Suprapubic skin (tissue), 4 donors: ENCODE measurements around the gene SYT2. TPM values are rescaled to one million over a fixed set of nuclear protein-coding genes. Genes with fewer than 3 reads are reported as not detected.

Experiments
- DNase-seq, 2 donors: peaks; one replicate each; pipeline ENCODE4 v3.0.0-alpha.2; 2019; ENCODE audit warnings: low spot score in 2 of 2
- H3K27ac ChIP-seq: fragments of 200-600 bp; sonication (generic); one replicate; pipeline ENCODE4 v1.5.1; 2019
- H3K27me3 ChIP-seq: fragments of 200-600 bp; sonication (generic); one replicate; pipeline ENCODE4 v1.5.1; 2019
- H3K36me3 ChIP-seq: fragments of 200-600 bp; sonication (generic); one replicate; pipeline ENCODE4 v1.5.1; 2019
- H3K4me1 ChIP-seq: fragments of 200-600 bp; sonication (generic); one replicate; pipeline ENCODE4 v1.5.1; 2019
- H3K4me3 ChIP-seq: fragments of 200-600 bp; sonication (generic); one replicate; pipeline ENCODE4 v1.5.1; 2019; ENCODE audit warnings: mild to moderate bottlenecking
- H3K9me3 ChIP-seq: fragments of 200-600 bp; sonication (generic); one replicate; pipeline ENCODE4 v1.5.1; 2019
- EP300 ChIP-seq: sonication (generic); formaldehyde crosslinking; IDR thresholded peaks from one replicate; pipeline ENCODE4 v1.6.1; 2017; ENCODE audit warnings: antibody characterized with exemption
- POLR2A ChIP-seq, 2 donors: fragments of 450-650 bp; IDR thresholded peaks; one replicate each; pipeline ENCODE4 v1.6.1; 2017; ENCODE audit warnings: antibody characterized with exemption in 2 of 2, mild to moderate bottlenecking in 2 of 2, moderate library complexity in 2 of 2
- POLR2AphosphoS5 ChIP-seq, 3 donors: sonication (generic); formaldehyde crosslinking; IDR thresholded peaks; one replicate each; pipeline ENCODE4 v1.6.1; 2017; ENCODE audit warnings: antibody characterized with exemption in 3 of 3
- WGBS: methylation state at CpG from one replicate; pipeline ENCODE4 v1.1.5; 2018; 5-methylcytosine and 5-hydroxymethylcytosine counted together
- total RNA-seq, 4 donors: library from RNA; depleted of rRNA; stranded (reverse); fragments of >200 nt; gene quantifications; one replicate each; pipeline ENCODE4 v1.1.0, GENCODE V29; 2016
- TF ChIP-seq, protein P1 (sequence below), 2 donors: fragments of 200-600 bp in 1 of 2; fragments of 450-650 bp in 1 of 2; sonication (generic) in 1 of 2; IDR thresholded peaks; one replicate each; pipeline ENCODE4 v1.5.1; 2016 to 2019; ENCODE audit warnings: antibody characterized with exemption in 2 of 2, mild to moderate bottlenecking in 1 of 2, moderate library complexity in 1 of 2

SYT2 gene
- total RNA-seq, 4 donors from 2014 or later = 0.11 TPM; not detected in 3

DNA sequence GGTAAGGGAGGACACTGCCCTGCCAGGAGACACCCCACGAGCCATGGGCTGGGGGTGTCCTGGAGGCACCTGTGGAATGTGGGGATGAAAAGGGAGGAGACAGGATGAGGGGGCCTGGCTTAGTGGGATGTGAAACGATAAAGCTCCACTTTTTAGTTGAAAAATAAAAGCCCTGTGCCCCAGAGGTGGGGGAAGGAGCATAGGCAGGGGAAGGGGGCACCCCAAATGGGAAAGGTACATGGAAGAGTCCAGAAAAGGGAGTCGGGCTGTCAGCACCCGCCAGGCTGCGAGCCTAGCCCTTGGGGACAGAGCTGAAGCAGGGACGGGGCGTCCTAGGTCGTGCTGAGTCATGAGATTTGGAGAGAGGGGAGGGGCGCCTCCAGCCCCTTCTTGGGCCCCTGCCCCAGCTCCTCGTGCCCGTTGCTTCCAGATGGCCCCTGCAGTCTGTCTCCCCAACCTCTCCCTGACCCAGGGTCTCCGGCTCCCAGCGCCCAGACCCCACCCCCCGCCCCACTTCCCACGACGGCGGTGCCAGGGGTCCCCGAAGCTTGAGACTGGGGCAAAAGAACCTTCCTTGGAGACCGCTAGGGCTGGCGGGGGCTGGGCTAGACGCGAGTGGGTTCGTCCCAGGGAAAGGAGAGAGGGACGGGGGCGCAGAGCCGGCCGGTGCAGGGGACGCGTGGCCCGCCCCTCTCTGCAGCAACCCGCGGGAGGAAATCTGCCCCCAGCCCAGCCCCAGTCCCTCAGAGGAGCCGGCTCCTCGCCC, 795 bp downstream of the SYT2 start:
- H3K36me3 ChIP-seq = no peaks in the 10 kb centered on the region
- H3K27ac ChIP-seq = no peak overlapping the region
- peaks cover 18% of the 10 kb centered on the region for H3K4me1 ChIP-seq
- 2% methylated on average over 24 of the region's 34 CpGs for WGBS
- H3K4me3 ChIP-seq = peak overlapping the region; percentile 46
- peaks cover 71% of the 10 kb centered on the region for H3K27me3 ChIP-seq
- peak in 1 of 2 donors; percentile 35 for DNase-seq
- H3K9me3 ChIP-seq = no peaks in the 10 kb centered on the region
- TF ChIP-seq, protein P1, sequence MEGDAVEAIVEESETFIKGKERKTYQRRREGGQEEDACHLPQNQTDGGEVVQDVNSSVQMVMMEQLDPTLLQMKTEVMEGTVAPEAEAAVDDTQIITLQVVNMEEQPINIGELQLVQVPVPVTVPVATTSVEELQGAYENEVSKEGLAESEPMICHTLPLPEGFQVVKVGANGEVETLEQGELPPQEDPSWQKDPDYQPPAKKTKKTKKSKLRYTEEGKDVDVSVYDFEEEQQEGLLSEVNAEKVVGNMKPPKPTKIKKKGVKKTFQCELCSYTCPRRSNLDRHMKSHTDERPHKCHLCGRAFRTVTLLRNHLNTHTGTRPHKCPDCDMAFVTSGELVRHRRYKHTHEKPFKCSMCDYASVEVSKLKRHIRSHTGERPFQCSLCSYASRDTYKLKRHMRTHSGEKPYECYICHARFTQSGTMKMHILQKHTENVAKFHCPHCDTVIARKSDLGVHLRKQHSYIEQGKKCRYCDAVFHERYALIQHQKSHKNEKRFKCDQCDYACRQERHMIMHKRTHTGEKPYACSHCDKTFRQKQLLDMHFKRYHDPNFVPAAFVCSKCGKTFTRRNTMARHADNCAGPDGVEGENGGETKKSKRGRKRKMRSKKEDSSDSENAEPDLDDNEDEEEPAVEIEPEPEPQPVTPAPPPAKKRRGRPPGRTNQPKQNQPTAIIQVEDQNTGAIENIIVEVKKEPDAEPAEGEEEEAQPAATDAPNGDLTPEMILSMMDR (IDR thresholded peaks at IDR 0.05) = no peak
- TF ChIP-seq POLR2A (IDR thresholded peaks at IDR 0.05) = no peak

DNA sequence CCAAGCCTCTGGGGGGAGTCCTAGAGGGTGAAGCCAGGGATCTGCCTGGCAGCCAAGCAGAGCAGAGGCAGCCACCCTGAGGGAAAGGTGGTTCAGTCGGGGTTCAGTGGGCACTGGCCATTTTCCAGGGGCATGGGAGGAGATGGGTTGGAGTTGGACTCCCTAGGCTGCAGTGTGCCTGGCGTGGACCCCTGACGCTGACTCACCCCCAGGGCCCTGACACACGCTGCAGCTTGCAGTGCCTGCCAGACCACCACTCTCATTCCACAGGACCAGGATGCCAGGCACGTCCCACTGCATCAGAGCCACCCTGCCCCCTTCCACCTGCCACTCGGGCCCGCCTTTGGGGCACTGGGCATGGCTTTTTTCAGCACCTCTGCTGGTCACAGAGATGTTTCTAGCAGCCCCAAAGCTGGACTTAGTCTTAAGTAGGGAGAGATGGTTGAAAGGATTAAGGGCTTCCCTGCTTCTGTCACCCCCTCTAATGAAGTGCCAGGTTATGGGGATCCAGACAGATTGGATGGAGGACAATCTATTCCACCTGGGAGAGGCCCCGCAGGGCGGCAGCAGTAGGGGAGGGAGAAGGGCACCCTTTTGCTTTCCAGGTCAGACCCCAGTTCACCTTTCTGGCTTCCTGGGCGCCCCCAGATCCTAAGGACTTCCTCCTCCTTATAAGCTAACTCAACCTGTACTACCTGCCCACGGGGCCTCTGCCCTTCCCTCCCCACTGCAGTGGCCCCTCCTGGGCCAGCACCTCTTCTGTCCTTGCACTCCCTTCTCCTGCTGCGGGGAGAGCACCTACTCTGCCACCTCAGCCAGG, 1.6 kb downstream of the SYT2 start:
- Histone ChIP-seq H3K27me3 (peaks cover 76% of the 10 kb centered on the region), H3K4me1 (peaks cover 18% of the 10 kb centered on the region), H3K27ac (no peak overlapping the region), H3K4me3 (no peak overlapping the region), H3K9me3 (no peaks in the 10 kb centered on the region), H3K36me3 (no peaks in the 10 kb centered on the region)
- TF ChIP-seq EP300 (no peak), POLR2AphosphoS5 (IDR thresholded peaks at IDR 0.05) (no peak), POLR2A (IDR thresholded peaks at IDR 0.05) (no peak)
- TF ChIP-seq, protein P1 (IDR thresholded peaks at IDR 0.05) = no peak
- WGBS = 51% methylated on average over 7 of the region's 12 CpGs
- DNase-seq = peak in 1 of 2 donors; percentile 41

DNA sequence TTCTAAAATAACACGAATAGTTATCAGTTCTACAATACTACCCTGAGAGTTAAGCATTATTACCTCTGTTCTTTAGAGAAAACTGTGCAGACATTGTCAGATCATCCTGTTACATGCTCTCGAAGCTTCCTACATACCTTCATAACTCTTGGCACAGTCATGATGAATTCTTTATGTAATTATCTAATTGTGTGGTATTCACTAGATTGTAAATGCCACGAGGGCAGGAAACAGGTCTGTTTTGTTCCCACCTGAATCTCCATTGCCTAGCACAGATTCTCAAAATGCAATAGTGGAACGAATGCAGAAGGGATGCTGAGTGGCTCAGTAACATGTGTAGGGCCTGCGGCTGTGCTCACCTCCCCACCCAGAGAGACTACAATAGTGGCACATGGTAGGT, 3.4 kb downstream of the SYT2 start:
- TF ChIP-seq, protein P1 (IDR thresholded peaks at IDR 0.05) = no peak
- TF ChIP-seq POLR2A (IDR thresholded peaks at IDR 0.05) (no peak), POLR2AphosphoS5 (IDR thresholded peaks at IDR 0.05) (no peak), EP300 (no peak)
- H3K9me3 ChIP-seq = no peaks in the 10 kb centered on the region
- WGBS = 71% methylated on average over 5 of the region's 5 CpGs
- no peak overlapping the region for H3K4me3 ChIP-seq
- H3K4me1 ChIP-seq = peaks cover 18% of the 10 kb centered on the region
- H3K27ac ChIP-seq = no peak overlapping the region
- no peak for DNase-seq
- peaks cover 93% of the 10 kb centered on the region for H3K27me3 ChIP-seq
- no peaks in the 10 kb centered on the region for H3K36me3 ChIP-seq

DNA sequence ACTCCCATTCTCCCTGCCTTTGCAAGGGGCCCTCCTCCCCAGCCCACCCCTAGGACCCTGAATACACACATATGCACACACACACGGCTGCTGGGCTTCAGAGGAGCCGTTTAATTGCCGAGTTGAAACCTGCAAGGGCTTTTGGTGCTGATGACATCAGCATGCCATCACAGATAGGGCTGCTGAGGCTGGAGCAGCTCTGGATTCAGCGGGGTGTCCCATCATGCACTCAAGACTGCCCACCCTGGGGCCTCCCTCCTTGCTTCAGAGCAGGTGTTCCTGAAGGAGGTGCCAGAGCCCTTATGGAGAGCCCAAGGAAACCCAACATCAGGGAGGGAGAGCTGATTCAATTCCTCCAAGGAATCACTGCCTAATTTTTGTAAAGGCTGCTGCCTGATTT, 5.7 kb downstream of the SYT2 start:
- no peak overlapping the region for H3K4me3 ChIP-seq
- no peak for DNase-seq
- no peaks in the 10 kb centered on the region for H3K36me3 ChIP-seq
- H3K27me3 ChIP-seq = peaks cover 82% of the 10 kb centered on the region
- TF ChIP-seq POLR2A (IDR thresholded peaks at IDR 0.05) (no peak), POLR2AphosphoS5 (IDR thresholded peaks at IDR 0.05) (no peak), EP300 (no peak)
- TF ChIP-seq, protein P1 (IDR thresholded peaks at IDR 0.05) = no peak
- H3K27ac ChIP-seq = no peak overlapping the region
- no peaks in the 10 kb centered on the region for H3K9me3 ChIP-seq
- peaks cover 6% of the 10 kb centered on the region for H3K4me1 ChIP-seq
- WGBS = 80% methylated on average over 1 of the region's 4 CpGs

DNA sequence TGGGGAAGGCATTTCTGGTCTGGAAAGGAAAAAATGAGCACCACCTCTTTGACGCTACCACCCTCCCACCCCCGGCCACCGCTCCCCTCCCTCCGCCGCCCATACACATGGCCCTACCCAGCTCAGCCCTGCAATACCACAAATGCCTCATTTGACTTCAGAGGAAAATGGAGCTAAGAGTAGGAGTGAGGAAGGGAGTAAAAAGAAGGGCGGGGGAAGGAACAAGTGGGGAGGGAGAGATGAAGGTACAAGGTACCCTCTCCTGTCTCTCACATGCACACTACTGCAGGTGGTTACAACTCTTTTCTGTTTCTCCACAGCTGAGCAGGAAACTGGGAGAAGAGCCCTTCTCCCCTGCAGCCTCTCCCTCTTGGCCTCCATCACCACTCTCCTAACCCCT, 7.1 kb downstream of the SYT2 start:
- no peak for DNase-seq
- 66% methylated on average over 6 of the region's 6 CpGs for WGBS
- Histone ChIP-seq H3K36me3 (no peaks in the 10 kb centered on the region), H3K27me3 (peaks cover 80% of the 10 kb centered on the region), H3K27ac (no peak overlapping the region), H3K4me1 (no peaks in the 10 kb centered on the region), H3K9me3 (no peaks in the 10 kb centered on the region), H3K4me3 (no peak overlapping the region)
- TF ChIP-seq POLR2A (IDR thresholded peaks at IDR 0.05) (no peak), EP300 (no peak), POLR2AphosphoS5 (IDR thresholded peaks at IDR 0.05) (no peak)
- TF ChIP-seq, protein P1 (IDR thresholded peaks at IDR 0.05) = no peak
